KMS-11 (cell line): ENCODE measurements around the gene CLN5.

Experiments used
- H2AFZ ChIP-seq: fragments of 200-600 bp; sonication (generic); 2 replicates; pipeline ENCODE4 v1.6.1; 2016; ENCODE audit warnings: antibody characterized with exemption, mixed run types, low read depth
- H3K27ac ChIP-seq: fragments of 200-600 bp; sonication (generic); 2 replicates; pipeline ENCODE4 v1.6.1; 2016; ENCODE audit warnings: mild to moderate bottlenecking, mixed run types
- H3K27me3 ChIP-seq: fragments of 200-600 bp; sonication (generic); 2 replicates; pipeline ENCODE4 v1.6.1; 2017; ENCODE audit warnings: mild to moderate bottlenecking, low read depth, mixed run types, moderate library complexity; ENCODE audit not compliant: insufficient read depth
- H3K36me3 ChIP-seq: fragments of 200-600 bp; sonication (generic); 2 replicates; pipeline ENCODE4 v1.6.1; 2017; ENCODE audit warnings: mild to moderate bottlenecking, mixed run types; ENCODE audit not compliant: insufficient read depth
- H3K4me1 ChIP-seq: fragments of 200-600 bp; sonication (generic); 2 replicates; pipeline ENCODE4 v1.6.1; 2016; ENCODE audit warnings: mild to moderate bottlenecking, low read depth, mixed run types; ENCODE audit not compliant: poor library complexity, severe bottlenecking
- H3K4me2 ChIP-seq: fragments of 200-600 bp; sonication (generic); 2 replicates; pipeline ENCODE4 v1.7.0; 2016; ENCODE audit warnings: mild to moderate bottlenecking, mixed run types
- H3K4me3 ChIP-seq: fragments of 200-600 bp; sonication (generic); IDR thresholded peaks from 2 replicates; pipeline ENCODE4 v1.6.1; 2017; ENCODE audit warnings: low read depth, low read length, mixed read lengths; ENCODE audit not compliant: insufficient read depth
- H3K79me2 ChIP-seq: fragments of 200-600 bp; sonication (generic); 2 replicates; pipeline ENCODE4 v1.6.1; 2016; ENCODE audit warnings: low read depth, mixed run types; ENCODE audit not compliant: insufficient read depth
- H3K9ac ChIP-seq: fragments of 200-600 bp; sonication (generic); 2 replicates; pipeline ENCODE4 v1.6.1; 2016; ENCODE audit warnings: mild to moderate bottlenecking, mixed run types
- H4K20me1 ChIP-seq: fragments of 200-600 bp; sonication (generic); 2 replicates; pipeline ENCODE4 v1.6.1; 2016; ENCODE audit warnings: mild to moderate bottlenecking, mixed run types; ENCODE audit not compliant: insufficient read depth
- CTCF ChIP-seq: fragments of 200-600 bp; sonication (generic); conservative IDR thresholded peaks from 2 replicates; pipeline ENCODE4 v1.6.1; 2017; ENCODE audit warnings: low read depth, mild to moderate bottlenecking, antibody characterized with exemption, low read length, moderate library complexity, mixed read lengths

Gene CLN5

GRCh38 chr13:76993473-76993872 is 1.6 kb downstream of the CLN5 start:
- TF ChIP-seq CTCF = no peak
- H3K27ac ChIP-seq = no peak overlapping the region
- H3K4me2 ChIP-seq = peak overlapping the region; percentile 66
- H2AFZ ChIP-seq = no peak overlapping the region
- H3K9ac ChIP-seq = no peak overlapping the region
- H3K4me1 ChIP-seq = peaks cover 13% of the 10 kb centered on the region
- no peaks in the 10 kb centered on the region for H3K36me3 ChIP-seq
- no peaks in the 10 kb centered on the region for H3K79me2 ChIP-seq
- H3K27me3 ChIP-seq = no peaks in the 10 kb centered on the region
- H3K4me3 ChIP-seq = no peak overlapping the region
- no peaks in the 10 kb centered on the region for H4K20me1 ChIP-seq

- Histone ChIP-seq H3K79me2 (no peaks in the 10 kb centered on the region), H3K4me2 (no peak overlapping the region), H3K36me3 (no peaks in the 10 kb centered on the region), H3K9ac (no peak overlapping the region), H4K20me1 (no peaks in the 10 kb centered on the region), H3K4me1 (peaks cover 13% of the 10 kb centered on the region), H3K27me3 (no peaks in the 10 kb centered on the region), H3K27ac (no peak overlapping the region), H3K4me3 (no peak overlapping the region), H2AFZ (no peak overlapping the region)
- TF ChIP-seq CTCF = no peak
Measured at GRCh38 chr13:76994281-76994680, 2.4 kb downstream of the CLN5 start.

- Histone ChIP-seq H3K4me1 (peaks cover 16% of the 10 kb centered on the region), H3K79me2 (no peaks in the 10 kb centered on the region), H2AFZ (no peak overlapping the region), H3K27ac (no peak overlapping the region), H3K27me3 (no peaks in the 10 kb centered on the region), H3K9ac (no peak overlapping the region), H3K36me3 (no peaks in the 10 kb centered on the region), H4K20me1 (no peaks in the 10 kb centered on the region), H3K4me3 (no peak overlapping the region), H3K4me2 (peak overlapping the region; percentile 51)
- TF ChIP-seq CTCF = no peak
Measured at GRCh38 chr13:77000475-77000874, 8.6 kb downstream of the CLN5 start.

- Histone ChIP-seq H3K9ac (no peak overlapping the region), H2AFZ (no peak overlapping the region), H3K4me1 (peaks cover 16% of the 10 kb centered on the region), H3K27me3 (no peaks in the 10 kb centered on the region), H3K27ac (no peak overlapping the region), H3K36me3 (no peaks in the 10 kb centered on the region), H3K4me3 (no peak overlapping the region), H4K20me1 (no peaks in the 10 kb centered on the region), H3K4me2 (no peak overlapping the region), H3K79me2 (no peaks in the 10 kb centered on the region)
- TF ChIP-seq CTCF = no peak
Measured at GRCh38 chr13:77001540-77001939, 9.7 kb downstream of the CLN5 start.
